HG03457 (cell line): Measurements from ENCODE around the gene SORCS2.
"Not testable (repeated sequence)": the region's sequence is repeated elsewhere in the genome, so short reads cannot be mapped to it uniquely, and the experiment has no call there.

Source experiments
- ATAC-seq: cut with Tn5 transposase; IDR thresholded peaks from one replicate; pipeline ENCODE4 v1.9.1; 2021; ENCODE audit warnings: moderate number of reproducible peaks; ENCODE audit not compliant: unreplicated experiment

Gene SORCS2

DNA sequence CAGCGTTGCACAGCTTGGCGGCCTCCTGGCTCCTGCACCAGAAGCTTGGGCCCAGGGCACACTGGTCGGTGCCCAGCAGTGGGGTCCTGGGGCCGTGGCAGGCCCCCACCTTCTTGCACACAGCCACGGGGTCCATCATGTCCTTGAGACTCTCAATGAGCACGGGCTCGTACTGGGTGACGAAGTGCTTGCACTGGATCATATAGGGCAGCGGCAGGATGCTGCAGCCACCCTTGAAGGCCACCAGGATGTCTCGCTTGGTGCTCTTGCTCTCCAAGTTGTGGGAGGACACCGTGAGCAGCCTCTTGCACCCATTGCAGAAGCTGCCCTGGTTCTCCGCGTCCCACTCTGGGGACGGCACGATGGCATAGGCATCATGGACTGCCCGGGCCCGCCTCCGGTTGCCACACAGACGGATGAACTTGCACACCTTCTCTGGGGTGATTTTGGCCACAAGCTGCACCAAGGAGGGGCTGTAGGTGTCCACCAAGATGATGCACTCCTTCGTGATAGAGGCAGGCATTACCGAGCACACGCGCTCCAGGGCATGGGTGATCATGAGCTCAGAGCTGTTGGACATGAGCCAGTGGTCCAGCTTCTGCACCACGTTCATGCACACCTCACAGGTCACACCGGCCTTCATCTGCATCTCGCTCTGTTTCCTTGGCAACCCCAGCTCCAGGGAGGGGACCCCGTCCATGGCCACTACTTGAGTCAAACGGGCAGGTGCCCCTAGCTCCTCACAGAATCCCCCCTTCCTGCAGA lies 241.2 kb downstream of the SORCS2 start:
- no peak for ATAC-seq

DNA sequence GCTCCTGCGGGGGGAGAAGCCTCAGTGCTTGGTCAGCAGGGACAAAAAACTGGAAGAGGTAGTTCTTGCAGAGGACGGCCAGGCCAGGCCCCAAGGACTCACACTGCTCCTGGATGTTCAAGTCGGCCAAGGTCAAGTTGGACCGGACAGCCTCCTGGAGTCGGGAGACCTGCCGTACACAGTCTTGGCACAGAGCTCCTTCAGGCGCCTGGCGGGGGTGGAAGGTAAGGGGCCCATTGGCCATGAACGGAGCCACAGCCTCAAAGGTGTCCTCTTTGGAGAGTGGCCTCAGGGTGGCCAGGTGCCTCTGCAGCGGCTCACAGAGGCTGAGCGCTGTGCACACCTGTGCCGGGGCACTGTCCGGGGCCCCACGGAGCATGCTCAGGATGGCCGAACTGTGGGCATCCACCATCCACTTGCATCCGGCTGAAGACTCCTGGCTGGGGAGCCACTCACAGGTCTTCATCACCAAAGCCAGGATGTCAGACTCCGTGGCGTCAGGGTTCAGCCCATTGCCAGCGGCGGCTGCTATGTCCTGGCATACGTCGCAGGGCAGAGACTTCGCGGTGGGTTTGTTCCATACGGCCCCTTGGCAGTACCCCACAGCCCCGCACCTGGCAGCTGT lies 241.9 kb downstream of the SORCS2 start:
- ATAC-seq, result no peak

DNA sequence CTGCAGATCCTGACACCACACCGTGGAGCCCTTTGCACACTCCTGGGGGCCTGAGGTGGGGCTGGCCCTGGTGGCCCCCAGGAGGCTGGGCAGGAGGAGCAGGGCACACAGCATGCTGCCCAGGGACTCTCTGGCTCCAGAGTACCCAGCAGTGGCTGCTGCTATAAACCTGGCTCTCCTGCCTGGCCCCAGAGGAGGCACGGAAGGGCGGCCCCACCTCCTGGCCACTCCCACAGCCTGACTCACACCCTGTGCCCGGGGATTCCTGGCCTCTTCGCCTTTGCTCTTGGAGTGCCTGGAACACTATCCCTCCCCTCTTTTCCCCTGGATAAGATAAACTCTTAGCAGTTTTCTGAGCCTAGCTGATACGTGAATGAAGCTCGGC lies 242.4 kb downstream of the SORCS2 start, which contains the start of gene PSAPL1:
Gene PSAPL1 (minus strand): TSS at position 165 of the 385 bp plus-strand sequence. CDS start 51 bp downstream, at position 114.
- no peak for ATAC-seq

DNA sequence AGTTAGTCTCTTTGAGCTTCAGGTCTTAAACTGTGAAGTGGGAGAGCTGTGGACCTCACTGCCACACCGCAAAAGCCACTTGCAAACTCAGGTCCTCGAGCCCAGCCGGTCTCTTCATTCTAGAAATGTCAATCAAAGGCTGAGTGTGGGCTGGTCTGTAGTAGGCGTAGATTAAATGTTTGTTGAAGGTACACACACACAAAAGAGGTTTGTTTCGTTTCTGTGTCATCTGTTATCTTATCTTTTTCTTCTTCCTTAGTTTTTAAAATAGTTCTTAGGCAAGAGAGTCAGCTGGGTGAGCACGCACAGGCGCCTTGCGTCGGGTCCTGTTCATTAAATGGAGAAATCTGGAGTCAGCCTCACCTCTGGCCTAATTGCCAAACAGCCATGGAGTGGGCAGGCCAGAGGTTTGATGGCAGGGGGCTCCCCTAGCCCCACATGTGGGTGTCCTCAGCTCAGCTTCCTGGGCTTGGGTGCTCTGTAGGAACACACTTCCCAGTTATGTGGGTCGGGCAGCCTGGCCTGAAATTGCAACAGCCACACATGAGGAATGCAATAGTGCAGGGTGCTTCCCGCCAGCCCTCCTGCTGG lies 243.2 kb downstream of the SORCS2 start:
- no peak for ATAC-seq

DNA sequence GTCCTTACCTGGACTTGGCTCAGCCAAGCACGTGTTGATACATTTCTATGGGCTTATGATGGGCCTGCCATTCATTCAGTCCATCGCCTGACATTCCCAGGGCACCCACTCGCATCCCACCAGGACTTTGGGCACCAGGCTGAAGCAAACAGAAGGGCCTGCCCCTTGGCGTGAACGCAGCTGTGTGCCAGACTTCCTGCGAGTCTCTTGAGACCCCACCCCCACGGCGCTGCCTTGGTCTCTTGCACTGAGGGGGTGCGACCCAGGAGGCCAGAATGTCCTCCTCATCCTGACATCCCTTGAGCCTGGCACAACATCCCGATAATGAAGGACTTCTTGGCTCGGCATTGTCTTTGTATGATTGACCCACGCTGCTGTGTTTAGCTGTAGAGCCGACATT lies 243.9 kb downstream of the SORCS2 start:
- ATAC-seq, result no peak

DNA sequence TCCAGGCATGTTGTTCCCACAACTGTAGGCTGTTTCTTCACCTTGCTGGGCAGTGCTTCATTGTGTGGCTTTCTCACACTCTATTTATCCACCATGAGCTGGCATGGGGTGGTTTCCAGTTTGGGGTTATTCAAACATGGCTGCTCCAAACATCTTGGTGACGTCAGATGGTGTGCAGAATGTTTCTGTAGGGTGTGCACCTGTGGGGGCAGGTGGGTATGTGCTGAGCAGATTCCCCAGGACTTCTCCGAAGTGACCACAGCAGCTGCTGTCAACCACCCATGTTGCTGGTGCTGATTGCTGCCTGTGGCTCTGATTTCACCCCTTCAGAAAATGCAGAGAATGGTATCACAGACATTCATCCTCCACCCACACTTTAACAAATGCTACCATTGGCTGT lies 247.4 kb downstream of the SORCS2 start:
- no peak for ATAC-seq

DNA sequence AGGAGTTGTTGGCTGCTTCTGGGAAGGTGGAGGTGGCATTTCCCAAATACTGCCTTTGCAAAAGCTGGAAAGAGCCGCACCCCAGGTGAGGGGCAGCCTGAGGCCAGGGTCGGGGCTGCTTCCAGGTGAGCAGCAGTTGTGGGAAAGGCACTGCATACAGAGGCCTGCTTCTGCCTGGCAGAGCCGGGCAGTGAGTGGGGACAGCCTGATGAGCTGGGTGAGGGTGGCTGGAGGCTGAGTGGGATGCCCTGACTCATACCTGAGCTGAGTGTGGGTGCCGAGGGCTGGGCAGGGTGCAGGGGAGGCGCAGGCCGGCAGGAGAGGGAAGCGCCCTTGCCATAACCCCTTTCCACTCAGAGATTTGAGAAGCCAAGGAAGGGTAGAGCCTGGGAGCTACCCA lies 248.9 kb downstream of the SORCS2 start:
- ATAC-seq, result no peak

DNA sequence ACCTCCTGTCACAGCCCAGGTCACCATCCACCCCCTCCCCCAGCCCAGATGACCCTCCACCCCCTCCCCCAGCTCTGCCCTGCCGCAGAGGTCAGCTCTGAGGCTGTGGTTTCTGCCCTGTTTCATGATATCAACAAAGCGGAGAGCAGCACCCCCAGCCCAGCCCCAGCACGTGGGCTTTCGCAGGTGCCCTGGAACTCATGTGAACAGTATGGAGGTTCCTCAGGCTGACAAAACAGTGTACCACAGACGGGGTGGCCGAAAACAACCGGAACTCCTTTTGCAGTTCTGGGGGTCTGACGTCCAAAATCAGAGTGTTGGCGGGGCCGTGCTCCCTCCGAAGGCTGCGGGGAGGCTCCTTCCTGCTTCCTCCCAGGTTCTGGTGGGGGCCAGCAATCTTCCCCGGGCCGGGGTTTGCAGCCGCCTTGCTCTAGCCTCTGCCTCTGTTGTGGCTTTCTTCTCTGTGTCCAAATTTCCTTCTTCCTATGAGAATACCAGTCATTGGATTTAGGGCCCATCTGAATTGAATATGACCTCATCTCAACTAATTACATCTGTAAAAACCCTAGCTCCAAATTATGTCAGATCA lies 250.3 kb downstream of the SORCS2 start:
- no peak for ATAC-seq

DNA sequence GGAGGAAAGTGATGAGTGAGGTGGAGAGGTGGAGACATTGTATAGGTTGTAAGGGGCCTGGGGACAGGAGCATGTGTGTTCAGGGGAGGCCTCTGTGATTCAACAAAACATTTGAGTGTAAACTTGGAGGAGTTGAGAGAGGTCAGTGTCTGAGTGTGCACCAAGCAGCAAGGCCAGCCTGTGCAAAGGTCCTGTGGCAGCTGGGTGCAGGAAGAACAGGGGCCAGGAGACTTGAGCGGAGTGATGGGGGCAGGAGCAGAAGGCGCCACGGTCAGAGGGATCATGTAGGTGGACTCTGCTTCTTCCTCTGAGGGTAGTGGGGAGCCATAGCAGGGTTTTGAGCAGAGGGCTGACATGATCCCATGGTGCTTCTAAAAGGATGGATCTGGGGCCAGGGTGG lies 252.0 kb downstream of the SORCS2 start:
- no peak for ATAC-seq

DNA sequence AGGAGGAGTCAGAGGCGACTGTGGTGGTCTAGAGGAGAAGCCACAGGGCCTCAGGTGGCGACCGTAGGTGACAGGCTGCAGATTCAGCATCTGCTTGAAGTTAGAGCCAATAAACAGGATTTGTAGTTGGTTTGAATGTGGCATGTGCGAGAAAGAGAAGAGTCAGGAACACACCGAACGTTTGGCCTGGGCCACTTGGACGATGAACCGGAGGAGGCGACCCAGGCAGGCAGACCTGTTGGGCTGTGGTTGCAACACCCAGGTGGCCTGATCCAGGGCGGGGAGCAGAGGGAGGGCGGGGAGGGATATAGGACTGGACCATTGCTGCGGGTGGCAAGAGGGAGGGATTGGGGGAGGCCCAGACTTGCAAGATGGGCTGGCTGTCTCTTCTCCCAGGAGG lies 252.4 kb downstream of the SORCS2 start:
- no peak for ATAC-seq

DNA sequence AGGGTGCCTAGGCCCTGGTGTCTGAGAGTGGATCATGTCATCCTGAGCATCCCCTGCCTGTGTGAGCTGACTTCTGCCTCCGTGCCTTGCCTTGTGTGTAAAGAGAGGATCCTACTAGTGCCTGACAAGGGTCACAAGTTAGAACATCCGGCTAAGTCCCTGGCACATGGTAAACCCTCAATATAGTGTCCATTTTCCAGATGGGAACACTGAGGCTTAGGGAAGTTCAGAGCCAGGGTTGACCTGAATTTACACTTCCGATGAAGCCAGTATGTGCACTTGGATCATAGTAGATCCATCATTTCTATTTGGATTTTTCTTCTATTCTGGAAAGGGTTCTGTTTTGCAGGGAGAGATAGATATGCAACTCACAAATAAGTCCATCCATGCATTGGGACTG lies 254.9 kb downstream of the SORCS2 start:
- ATAC-seq, result no peak

DNA sequence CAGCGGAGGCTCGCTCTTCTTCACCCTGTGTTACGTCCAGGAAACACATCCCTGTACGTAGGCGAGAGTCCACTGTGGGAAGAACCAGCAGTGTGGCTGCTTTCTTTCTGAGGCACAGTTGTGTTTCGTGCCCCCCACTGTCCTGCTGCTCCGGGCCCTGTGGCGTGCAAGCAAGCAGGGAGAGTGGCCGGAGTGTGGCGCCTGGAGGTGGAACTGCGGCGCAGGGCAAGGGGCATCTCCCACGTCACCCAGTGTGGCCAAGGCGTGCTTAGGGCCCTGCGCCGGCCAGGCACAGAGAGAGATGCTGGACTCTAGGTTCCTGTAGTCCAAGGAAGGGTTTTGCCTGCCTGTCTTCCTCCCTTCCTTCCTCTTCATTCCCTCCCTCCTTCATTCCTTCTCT lies 255.7 kb downstream of the SORCS2 start:
- ATAC-seq, result no peak

DNA sequence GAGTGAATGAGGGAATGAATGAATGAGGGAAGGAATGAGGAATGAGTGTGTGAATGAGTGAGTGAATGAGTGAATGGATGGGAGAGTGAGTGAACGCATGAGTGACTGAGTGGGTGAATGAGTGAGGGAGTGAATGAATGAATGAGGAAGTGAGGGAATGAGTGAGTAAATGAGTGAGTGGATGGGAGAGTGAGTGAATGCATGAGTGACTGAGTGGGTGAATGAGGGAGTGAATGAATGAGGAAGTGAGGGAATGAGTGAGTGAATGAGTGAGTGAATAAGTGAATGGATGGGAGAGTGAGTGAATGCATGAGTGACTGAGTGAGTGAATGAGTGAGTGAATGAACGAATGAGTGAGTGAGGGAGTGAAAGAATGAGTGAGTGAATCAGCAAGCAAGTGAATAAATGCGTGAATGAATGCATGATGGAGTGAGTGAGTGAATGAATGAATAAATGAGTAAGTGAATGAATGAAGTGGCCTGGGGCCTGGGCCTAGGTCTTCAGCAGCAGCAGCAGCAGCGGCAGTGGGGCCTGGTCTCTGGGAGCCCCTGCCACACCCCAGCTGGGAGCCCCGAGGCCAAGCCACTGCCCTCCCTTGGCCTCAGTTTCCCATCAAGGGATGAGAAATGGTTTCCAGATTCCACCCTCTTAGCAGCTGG lies 258.6 kb downstream of the SORCS2 start:
- no peak for ATAC-seq

DNA sequence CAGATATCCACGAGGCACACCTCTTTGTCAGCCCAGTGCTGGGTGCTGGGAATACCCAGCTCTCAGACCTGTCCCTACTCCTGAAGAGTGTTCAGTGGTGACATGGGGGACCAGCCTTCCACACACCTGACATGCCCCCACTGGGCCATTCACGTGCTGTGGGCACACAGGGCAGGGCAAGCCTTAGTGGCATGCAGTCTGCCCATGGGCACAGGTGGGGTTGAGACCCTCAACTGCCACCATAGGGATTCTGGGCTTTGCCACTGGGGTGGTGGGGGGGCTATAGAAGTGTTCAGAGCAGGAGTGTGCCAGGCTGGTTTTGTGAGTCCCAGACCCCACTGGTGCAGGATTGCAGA lies 259.1 kb downstream of the SORCS2 start:
- no peak for ATAC-seq

DNA sequence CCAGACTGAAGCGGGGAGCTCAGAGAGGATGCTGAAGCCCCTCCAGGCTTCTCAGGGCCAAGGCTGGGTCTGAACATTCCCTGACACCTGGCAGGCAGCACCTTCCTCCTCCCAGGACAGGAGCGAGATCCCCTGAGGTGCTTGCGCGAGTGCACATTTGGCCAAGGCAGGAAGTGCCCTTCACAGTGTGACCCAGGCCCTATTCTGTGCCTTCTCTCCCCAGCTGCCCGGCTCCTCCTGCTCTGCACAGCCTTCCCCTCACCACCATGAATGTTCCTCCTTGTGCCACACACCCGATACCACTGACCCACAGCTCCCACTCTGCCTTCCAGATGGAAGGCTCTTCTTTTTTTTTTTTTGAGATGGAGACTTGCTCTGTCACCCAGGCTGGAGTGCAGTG lies 259.5 kb downstream of the SORCS2 start:
- ATAC-seq, result no peak

DNA sequence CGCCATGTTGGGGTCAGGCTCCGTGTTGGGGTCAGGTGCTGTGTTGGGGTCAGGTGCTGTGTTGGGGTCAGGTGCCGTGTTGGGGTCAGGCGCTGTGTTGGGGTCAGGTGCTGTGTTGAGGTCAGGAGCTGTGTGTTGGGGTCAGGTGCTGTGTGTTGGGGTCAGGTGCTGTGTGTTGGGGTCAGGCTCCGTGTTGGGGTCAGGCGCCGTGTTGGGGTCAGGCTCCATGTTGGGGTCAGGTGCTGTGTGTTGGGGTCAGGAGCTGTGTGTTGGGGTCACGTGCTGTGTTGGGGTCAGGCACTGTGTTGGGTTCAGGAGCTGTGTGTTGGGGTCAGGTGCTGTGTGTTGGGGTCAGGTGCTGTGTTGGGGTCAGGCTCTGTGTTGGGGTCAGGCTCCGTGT lies 260.5 kb downstream of the SORCS2 start:
- ATAC-seq, result not testable (repeated sequence)

DNA sequence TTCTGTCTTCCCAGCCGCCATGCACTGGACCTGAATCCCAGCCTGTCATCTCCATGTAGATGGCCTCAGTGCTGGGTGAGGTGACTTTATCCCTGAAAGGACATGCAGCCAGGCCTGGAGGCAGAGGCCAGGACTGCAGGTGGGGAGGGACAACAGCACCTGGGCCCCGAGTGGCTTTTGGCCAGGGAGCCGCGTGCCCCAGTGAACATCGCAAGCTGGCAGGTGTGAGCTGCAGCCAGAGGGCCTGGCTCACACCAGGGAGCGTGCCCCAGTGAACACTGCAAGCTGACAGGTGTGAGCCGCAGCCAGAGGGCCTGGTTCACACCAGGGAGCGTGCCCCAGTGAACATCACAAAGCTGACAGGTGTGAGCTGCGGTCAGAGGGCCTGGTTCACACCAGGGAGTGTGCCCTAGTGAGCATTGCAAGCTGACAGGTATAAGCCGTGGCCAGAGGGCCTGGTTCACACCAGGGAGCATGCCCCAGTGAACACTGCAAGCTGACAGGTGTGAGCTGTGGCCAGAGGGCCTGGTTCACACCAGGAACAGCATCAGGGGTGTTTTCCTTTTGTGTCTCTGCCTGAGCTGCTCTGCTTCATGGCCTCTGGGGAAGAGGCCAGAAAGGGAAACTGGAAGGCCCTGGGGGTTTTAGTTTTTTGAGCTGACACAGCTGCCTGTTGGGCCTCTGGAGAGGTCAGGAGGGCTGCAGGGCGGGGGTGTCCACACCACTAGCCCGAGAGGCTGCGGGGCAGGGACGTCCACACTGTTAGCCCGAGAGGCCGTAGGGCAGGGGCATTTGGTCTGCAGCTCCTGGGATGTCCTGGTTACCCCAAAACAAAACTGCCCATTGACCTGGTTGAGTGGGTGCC lies 265.1 kb downstream of the SORCS2 start:
- no peak for ATAC-seq

DNA sequence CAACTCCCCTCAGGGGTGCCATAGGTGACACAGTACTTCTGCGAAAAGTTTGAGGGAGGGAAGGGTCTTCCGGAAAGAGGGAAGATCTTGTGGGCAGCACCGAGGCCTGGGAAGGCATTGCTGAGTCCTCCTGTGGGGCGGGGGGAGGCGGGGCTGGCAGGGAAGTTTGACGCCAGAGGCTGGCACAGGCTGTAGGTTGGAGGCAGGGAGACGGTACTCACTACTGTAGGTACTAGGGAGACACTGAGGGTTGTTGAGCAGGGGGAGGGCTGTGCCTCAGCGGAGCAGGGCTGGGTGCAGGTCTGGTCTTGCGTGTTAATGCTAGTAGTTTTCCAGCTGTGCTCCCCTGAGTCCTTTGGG lies 265.7 kb downstream of the SORCS2 start:
- no peak for ATAC-seq

DNA sequence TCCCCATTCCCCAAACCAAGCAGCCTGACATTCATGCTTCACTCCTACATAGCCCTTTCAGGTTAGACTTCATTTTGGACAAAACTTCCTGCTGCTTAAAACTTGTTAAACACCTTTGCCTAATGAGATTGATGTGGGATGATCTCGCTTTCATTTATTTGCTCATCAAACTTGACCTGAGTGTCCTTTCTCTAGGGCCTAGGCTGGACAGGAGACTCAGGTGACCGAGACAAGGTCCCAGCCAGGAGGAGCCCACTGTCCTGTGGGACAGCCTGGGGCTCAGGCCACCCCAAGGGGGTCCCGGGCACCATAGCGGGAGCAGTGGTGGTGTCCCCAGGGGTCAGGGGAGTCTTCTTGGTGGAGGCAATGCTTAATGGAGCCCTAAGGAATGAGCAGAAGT lies 266.1 kb downstream of the SORCS2 start:
- ATAC-seq, result no peak

DNA sequence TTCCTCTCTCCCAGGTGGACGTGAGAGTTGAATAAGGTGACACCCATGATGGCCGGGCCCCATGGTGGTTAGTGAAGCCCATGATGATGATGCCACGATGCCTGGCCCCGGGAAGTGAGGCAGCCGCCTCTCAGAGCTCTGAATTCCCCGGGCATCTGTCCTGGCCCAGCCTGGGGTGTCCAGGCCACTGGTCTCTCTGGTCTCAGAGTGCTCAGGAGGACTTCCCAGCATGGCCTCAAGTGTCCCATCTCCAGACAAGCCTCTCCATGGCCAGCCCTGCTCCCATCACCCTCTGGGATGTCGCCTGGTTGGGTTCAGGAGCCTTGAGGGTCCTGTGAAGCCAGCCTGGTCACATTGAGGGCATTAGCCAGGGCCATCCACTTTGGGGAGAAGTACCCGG lies 267.1 kb downstream of the SORCS2 start:
- ATAC-seq, result no peak

DNA sequence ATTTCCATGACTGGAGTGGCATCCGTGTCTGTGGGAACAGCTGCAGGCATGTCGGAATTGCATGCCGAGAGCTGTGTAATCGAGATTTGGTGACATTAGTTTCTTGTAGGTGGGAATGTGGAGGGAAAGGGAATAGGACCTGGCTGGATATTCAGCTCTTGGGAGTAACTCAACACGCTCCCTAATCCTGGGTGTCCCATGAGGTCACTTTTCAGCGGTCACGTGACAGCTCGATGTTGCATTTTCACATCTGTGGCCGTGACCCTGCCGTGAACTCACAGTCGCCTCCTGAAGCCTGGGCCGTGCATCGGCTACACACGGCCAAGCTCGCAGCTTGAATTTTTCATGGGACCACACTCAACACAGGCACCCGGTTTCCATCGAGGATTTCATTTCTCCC lies 268.2 kb downstream of the SORCS2 start:
- ATAC-seq, result no peak
